ENCODE results near the gene NCAM1.

Gene NCAM1

GRCh38 chr11:113204280-113204679 is 243.1 kb downstream of the NCAM1 start:
- no peak for DNase-seq (ENCODE audit: extremely low spot score)
- ChIA-PET POLR2A (no interaction called here), CTCF (no interaction called here)

GRCh38 chr11:113213549-113213948 is 252.3 kb downstream of the NCAM1 start:
- no peak for TF ChIP-seq TARDBP (IDR thresholded peaks at IDR 0.05)
- no peak for TF ChIP-seq PKNOX1 (IDR thresholded peaks at IDR 0.05)
- TF ChIP-seq ZNF384 (IDR thresholded peaks at IDR 0.05) = no peak
- CTCF ChIA-PET = interaction anchor here (1.0 kb wide), 1 partner anchor 10 kb away, joined by 3 read pairs; no protein-coding TSS in a partner anchor
- no peak for DNase-seq (ENCODE audit: extremely low spot score)
- POLR2A ChIA-PET = no interaction called here

More at GRCh38 chr11:113204280-113204679, 243.1 kb downstream of the NCAM1 start:
- TF ChIP-seq HDGF (IDR thresholded peaks at IDR 0.05; ENCODE audit: borderline replicate concordance) (no peak), CTBP1 (IDR thresholded peaks at IDR 0.05; ENCODE audit: borderline replicate concordance) (no peak), ZNF384 (IDR thresholded peaks at IDR 0.05) (no peak), TARDBP (IDR thresholded peaks at IDR 0.05) (no peak), FOXA1 (IDR thresholded peaks at IDR 0.05) (no peak), LEF1 (IDR thresholded peaks at IDR 0.05; ENCODE audit: borderline replicate concordance) (no peak), PKNOX1 (IDR thresholded peaks at IDR 0.05) (no peak), BHLHE40 (IDR thresholded peaks at IDR 0.05; ENCODE audit: borderline replicate concordance) (no peak), SP1 (IDR thresholded peaks at IDR 0.05) (no peak), ARNT (IDR thresholded peaks at IDR 0.05) (no peak), SUZ12 (IDR thresholded peaks at IDR 0.05) (no peak), NFRKB (IDR thresholded peaks at IDR 0.05) (no peak), FOXM1 (IDR thresholded peaks at IDR 0.05; ENCODE audit: borderline replicate concordance) (no peak), FOXK2 (IDR thresholded peaks at IDR 0.05) (no peak), ELF4 (IDR thresholded peaks at IDR 0.05) (no peak)

- TF ChIP-seq ZNF384 (IDR thresholded peaks at IDR 0.05) (no peak), PKNOX1 (IDR thresholded peaks at IDR 0.05) (no peak)
- CTCF ChIA-PET = no interaction called here
- POLR2A ChIA-PET = no interaction called here
- no peak for DNase-seq (ENCODE audit: extremely low spot score)
Observed at GRCh38 chr11:113222241-113222640, 261.0 kb downstream of the NCAM1 start.

- no peak for DNase-seq (ENCODE audit: extremely low spot score)
- ChIA-PET POLR2A (no interaction called here), CTCF (no interaction called here)
- TF ChIP-seq ELF4 (IDR thresholded peaks at IDR 0.05) = no peak
- TF ChIP-seq NFRKB (IDR thresholded peaks at IDR 0.05) = no peak
- TF ChIP-seq FOXM1 (IDR thresholded peaks at IDR 0.05; ENCODE audit: borderline replicate concordance) = no peak
- TF ChIP-seq TARDBP (IDR thresholded peaks at IDR 0.05) = no peak
- no peak for TF ChIP-seq SP1 (IDR thresholded peaks at IDR 0.05)
- no peak for TF ChIP-seq L3MBTL2 (conservative IDR thresholded peaks at IDR 0.05)
- TF ChIP-seq PKNOX1 (IDR thresholded peaks at IDR 0.05) = no peak
- TF ChIP-seq BHLHE40 (IDR thresholded peaks at IDR 0.05; ENCODE audit: borderline replicate concordance) = no peak
- TF ChIP-seq CTBP1 (IDR thresholded peaks at IDR 0.05; ENCODE audit: borderline replicate concordance) = no peak
- no peak for TF ChIP-seq ZNF384 (IDR thresholded peaks at IDR 0.05)
- no peak for TF ChIP-seq LEF1 (IDR thresholded peaks at IDR 0.05; ENCODE audit: borderline replicate concordance)
- no peak for TF ChIP-seq ARNT (IDR thresholded peaks at IDR 0.05)
- TF ChIP-seq HDGF (IDR thresholded peaks at IDR 0.05; ENCODE audit: borderline replicate concordance) = no peak
- no peak for TF ChIP-seq FOXK2 (IDR thresholded peaks at IDR 0.05)
- no peak for TF ChIP-seq FOXA1 (IDR thresholded peaks at IDR 0.05)
- TF ChIP-seq SUZ12 (IDR thresholded peaks at IDR 0.05) = no peak
Observed at GRCh38 chr11:113234888-113235287, 273.7 kb downstream of the NCAM1 start.

- CTCF ChIA-PET = no interaction called here
- no peak for DNase-seq (ENCODE audit: extremely low spot score)
- POLR2A ChIA-PET = no interaction called here
- no peak for TF ChIP-seq ELF4 (IDR thresholded peaks at IDR 0.05)
- TF ChIP-seq ARNT (IDR thresholded peaks at IDR 0.05) = no peak
- no peak for TF ChIP-seq BHLHE40 (IDR thresholded peaks at IDR 0.05; ENCODE audit: borderline replicate concordance)
- no peak for TF ChIP-seq FOXA1 (IDR thresholded peaks at IDR 0.05)
- TF ChIP-seq TARDBP (IDR thresholded peaks at IDR 0.05) = no peak
- TF ChIP-seq PKNOX1 (IDR thresholded peaks at IDR 0.05) = no peak
- TF ChIP-seq SUZ12 (IDR thresholded peaks at IDR 0.05) = no peak
- no peak for TF ChIP-seq L3MBTL2 (conservative IDR thresholded peaks at IDR 0.05)
- TF ChIP-seq SP1 (IDR thresholded peaks at IDR 0.05) = no peak
Observed at GRCh38 chr11:113237261-113237660, 276.0 kb downstream of the NCAM1 start.

- no peak for TF ChIP-seq FOXA1 (IDR thresholded peaks at IDR 0.05)
- ChIA-PET POLR2A (no interaction called here), CTCF (no interaction called here)
- DNase-seq (ENCODE audit: extremely low spot score) = no peak
Observed at GRCh38 chr11:113238721-113239120, 277.5 kb downstream of the NCAM1 start.
